CD4-positive, alpha-beta T cell treated with Interleukin-15 for 4 hours (primary cell): ENCODE results near the gene CDKN2B-AS1.
A peak's percentile ranks its signal among the peaks of the same experiment; 100 is the strongest.
"Not testable (repeated sequence)": the region's sequence is repeated elsewhere in the genome, so short reads cannot be mapped to it uniquely, and the experiment has no call there.

Source experiments
- DNase-seq: peaks from one replicate; pipeline ENCODE4 v3.0.0-alpha.2; 2020; ENCODE audit warnings: low spot score

The CDKN2B-AS1 gene

GRCh38 chr9:22044583-22044982, 50.0 kb downstream of the CDKN2B-AS1 start:
- DNase-seq = no peak

GRCh38 chr9:22045423-22045822, 50.8 kb downstream of the CDKN2B-AS1 start:
- DNase-seq = no peak

- DNase-seq = peak; percentile 18
These were observed 51.8 kb downstream of the CDKN2B-AS1 start for GRCh38 chr9:22046243-22046885.

- no peak for DNase-seq
These were observed 53.0 kb downstream of the CDKN2B-AS1 start for GRCh38 chr9:22047596-22047995.

- peak; percentile 20 for DNase-seq
These were observed 54.8 kb downstream of the CDKN2B-AS1 start for GRCh38 chr9:22049411-22049810.

DNA sequence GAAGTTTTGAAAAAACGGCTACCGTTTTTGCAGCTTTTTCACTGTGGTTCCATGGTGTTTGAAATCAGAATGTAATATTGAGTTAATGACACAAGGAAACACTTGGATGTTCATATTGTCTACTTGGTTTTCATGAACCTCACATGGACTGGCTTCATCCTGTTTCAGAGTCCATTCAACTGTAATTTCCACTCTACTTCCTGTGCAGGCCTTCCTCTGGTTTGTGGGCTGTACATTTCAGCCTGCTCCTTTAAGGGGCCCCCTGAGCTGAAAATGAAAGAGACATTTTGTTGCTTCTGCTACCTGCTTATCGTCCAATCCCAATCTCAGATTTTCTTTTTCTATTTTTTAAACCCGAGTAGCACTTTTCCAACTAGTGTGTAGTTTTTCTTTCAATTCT, 56.3 kb downstream of the CDKN2B-AS1 start:
- peak; percentile 18 for DNase-seq

DNA sequence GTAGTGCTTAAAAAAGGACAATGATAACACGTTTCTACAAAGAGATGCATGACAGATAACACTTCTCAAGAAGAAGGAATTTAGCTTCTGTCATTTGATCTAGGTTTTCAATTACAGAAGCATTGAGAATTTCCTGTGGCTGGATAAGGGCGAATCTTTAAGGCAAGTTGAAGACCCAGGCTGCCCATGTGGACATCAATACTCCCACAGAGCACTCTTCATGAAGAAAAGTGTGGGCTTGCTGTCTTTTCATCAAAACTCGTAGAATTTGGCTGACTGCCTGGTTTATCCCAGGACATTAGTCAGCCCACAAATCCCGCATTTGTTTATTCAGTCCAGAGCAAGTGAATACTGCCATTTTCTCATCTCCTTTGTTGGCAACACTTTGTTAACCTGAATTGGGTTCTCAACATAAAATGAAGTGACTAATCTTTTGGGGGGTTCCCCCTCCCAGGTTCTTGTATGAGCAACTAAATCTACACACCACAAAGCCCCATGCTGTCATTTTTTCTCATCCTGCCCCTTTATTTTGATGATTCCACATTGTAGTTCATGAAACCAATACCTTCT, 57.9 kb downstream of the CDKN2B-AS1 start:
- DNase-seq = peak; percentile 60

DNA sequence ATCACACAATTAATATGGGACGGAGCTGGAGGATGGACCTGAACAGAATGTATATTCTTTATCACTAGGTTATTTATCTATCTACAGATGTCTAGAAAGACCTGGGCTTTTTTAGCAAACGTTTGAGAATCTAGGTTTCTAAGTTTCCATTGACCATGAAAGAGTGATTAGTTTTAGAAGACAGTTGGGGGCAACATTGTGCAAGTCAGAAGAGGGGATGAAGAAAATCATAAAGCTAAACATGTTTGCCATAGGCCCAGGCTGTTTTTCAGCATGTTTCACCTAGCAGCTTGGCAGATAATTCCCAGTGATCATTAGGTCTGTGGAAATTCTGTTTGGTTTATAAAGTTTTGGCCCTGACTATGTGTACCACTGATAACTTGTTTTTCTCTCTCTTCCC, 58.6 kb downstream of the CDKN2B-AS1 start:
- no peak for DNase-seq

DNA sequence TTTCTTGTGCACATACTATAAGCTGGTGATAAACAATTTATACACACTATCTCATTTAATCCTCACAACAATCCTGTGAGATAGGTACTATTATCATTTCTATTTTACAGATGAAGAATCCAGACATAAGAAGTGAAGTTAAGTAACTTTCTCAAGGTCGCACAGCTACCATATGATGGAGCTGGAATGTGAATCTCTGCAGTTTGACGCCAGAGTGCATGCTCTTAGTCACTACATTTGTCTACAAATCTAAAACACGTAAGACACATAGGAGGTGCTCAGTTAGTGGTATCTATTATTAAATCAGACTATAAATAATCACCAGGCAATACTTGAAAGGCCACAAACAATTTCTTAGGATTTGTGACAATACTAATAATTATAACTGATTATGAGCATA, 59.5 kb downstream of the CDKN2B-AS1 start:
- no peak for DNase-seq

GRCh38 chr9:22054529-22054928, 59.9 kb downstream of the CDKN2B-AS1 start:
- DNase-seq = no peak

DNA sequence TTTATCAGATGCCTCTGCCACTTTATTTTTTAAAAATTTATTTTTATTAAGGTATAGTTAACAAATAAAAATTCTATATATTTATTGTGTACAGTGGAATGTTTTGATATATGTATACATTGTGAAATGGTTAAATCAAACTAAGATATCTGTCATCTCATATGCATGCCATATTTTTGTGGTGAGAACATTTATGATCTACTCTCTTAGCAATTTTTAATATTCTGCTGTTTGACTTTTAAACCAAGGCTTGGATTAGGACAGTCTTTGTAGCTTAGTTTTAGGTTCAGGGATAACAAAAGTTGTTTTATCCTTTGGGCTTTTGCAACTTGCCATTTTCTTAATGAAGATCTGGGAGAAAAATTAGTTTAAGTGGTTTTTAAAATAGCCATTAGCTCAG, 60.5 kb downstream of the CDKN2B-AS1 start:
- DNase-seq = no peak

- DNase-seq = no peak
These were observed 61.8 kb downstream of the CDKN2B-AS1 start for GRCh38 chr9:22056402-22056801.

DNA sequence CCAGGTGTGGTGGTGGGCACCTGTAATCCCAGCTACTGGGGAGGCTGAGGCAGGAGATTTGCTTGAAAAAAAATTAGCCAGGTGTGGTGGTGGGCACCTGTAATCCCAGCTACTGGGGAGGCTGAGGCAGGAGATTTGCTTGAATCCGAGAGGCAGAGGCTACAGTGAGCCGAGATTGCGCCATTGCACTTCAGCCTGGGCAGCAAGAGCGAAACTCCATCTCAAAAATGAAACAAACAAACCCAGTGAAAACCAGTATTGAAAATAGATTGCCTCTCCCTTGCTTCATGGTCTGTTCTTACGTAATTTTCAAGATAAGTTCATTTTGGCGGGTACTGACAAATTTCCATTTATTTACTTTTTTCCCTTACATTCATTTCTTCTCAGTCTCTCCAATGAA, 63.4 kb downstream of the CDKN2B-AS1 start:
- not testable (repeated sequence) for DNase-seq

GRCh38 chr9:22060831-22061383, 66.3 kb downstream of the CDKN2B-AS1 start:
- no peak for DNase-seq

GRCh38 chr9:22064957-22065356, 70.4 kb downstream of the CDKN2B-AS1 start:
- DNase-seq = no peak

DNA sequence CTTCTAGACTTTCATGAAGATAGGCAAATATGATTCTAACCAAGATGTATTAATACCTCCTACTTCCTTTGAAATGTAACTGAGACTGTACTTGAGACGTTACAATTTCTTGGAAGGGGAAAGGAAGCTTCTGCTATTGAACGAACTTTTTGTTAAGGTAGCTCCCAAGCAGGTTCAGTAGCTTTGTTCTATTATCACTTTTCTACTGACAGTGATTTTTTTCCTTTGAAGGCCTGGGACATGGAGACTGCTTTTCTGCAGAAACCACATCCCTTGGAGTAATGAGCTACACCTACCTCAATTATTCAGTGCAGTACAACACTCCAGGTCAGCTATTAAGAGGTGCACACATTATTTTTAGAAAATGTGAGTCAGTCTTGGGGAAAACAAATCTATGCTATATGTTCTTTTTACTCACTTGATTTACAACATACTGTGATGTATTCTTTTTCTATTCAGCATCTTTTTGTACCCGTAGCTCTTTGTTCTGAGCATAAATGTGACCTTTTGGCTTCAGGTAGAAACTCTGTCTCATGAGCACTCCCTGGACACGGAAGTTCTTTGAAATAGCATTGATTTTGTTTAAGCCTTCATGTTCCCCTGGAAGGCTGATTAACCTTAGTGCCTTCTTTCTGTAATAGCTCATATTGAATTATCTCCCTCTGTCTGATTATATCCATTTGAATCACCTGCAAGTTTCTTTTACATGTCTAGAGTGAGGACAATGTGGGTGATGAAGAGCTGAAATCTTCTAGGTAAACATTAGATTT, 71.0 kb downstream of the CDKN2B-AS1 start:
- DNase-seq = peak; percentile 67

DNA sequence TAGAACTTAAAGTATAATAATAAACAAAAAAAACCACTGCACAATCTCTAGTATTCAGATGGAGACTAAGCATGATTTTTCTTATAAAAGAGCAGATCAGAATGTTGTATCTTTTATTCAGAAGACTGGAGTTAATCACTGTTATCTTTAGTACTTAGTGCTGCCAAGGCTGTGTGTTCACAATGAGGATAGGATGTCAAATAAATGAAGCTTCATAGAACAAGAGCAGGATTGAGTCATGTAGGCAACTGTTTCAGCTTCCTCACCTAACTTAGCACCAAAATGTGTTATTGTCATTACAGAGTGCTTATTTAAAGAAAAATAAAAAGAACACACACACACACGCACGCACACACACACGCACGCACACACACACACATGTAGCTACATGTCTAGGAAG, 72.6 kb downstream of the CDKN2B-AS1 start:
- no peak for DNase-seq

DNA sequence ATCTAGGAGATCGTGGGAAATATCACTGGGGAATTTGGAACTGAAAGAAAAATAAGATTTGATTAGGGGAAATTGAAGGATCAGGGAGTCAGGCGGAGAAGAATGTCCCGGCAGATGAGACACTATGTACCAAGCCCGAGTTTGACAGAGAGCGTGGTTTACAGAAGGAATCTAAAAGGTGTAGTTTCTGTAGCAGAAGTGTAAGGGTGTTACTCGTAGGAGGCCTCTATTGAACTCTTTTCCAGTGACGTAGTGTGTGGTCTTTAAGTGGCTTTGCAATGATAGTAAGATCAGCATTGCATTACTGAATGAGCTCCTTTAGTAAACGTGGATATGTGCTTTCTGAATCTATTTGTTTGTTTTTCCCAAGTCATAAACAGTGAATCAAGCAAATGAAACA, 73.8 kb downstream of the CDKN2B-AS1 start:
- DNase-seq = no peak

- DNase-seq = peak; percentile 66
These were observed 78.8 kb downstream of the CDKN2B-AS1 start for GRCh38 chr9:22073349-22073748.

DNA sequence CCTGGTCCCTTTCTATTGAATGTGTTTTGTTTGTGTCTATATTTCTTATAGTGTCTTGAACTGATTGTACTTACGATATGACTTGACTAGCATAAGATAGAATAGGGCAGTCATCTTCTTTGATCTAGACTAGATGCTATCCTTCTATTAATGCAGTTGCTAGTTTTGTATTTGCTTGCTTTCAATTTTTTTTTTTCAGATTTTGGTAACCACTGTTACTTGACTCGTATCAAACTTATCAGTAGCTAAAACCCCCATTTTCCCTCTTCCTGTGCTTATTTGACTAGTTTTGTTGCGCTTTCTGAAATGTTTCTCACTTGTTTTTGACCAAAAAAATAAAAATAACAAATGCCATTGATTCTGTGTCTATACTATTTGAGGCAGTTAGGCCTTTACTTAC, 83.5 kb downstream of the CDKN2B-AS1 start:
- DNase-seq = no peak

- DNase-seq = peak; percentile 87
These were observed 85.3 kb downstream of the CDKN2B-AS1 start for GRCh38 chr9:22079873-22080341.

DNA sequence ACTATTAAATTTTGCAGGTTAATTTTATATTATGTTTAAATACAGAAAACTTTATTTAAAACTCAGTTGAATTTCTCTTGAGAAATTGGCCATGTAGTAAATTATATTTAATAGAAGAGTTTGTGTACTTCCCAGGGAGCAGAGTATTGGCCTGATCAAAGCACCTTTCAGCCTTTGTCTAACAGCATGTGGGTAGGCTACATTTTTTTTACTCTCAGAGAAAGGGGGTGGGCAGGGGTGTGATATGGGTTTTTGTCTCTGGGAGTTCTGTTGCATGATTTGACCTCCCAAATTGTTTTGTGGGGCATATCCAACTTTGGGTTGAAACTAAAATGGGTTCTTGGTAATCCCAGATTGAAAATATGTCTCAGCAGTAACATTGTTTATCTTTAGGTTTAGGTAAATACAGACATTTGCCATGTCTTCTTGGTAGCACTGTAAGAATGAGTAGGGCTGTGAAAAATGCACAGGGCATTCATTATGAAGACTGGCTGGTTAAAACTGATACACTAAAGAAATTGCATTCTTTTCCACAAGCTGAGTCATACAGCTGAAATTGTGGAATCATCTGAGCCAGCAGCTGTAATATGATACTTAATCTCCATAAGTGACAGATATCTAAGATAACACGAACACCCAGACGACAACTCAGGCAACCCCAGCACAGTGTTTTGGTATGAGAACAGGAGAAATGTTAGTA, 89.9 kb downstream of the CDKN2B-AS1 start:
- DNase-seq = no peak
